Loucy (cell line): ENCODE data around the gene TLK2.

Source experiments
- EZH2phosphoT487 ChIP-seq: fragments of 200-600 bp; IDR thresholded peaks from 2 replicates; pipeline ENCODE4 v1.6.1; 2018; ENCODE audit warnings: antibody characterized with exemption, mild to moderate bottlenecking, moderate library complexity, borderline replicate concordance
- TF ChIP-seq, protein P1 (sequence below): fragments of 200-600 bp; sonication (generic); conservative IDR thresholded peaks from 2 replicates; pipeline ENCODE4 v1.5.1; 2014; ENCODE audit warnings: mild to moderate bottlenecking, antibody characterized with exemption, low read length

DNA sequence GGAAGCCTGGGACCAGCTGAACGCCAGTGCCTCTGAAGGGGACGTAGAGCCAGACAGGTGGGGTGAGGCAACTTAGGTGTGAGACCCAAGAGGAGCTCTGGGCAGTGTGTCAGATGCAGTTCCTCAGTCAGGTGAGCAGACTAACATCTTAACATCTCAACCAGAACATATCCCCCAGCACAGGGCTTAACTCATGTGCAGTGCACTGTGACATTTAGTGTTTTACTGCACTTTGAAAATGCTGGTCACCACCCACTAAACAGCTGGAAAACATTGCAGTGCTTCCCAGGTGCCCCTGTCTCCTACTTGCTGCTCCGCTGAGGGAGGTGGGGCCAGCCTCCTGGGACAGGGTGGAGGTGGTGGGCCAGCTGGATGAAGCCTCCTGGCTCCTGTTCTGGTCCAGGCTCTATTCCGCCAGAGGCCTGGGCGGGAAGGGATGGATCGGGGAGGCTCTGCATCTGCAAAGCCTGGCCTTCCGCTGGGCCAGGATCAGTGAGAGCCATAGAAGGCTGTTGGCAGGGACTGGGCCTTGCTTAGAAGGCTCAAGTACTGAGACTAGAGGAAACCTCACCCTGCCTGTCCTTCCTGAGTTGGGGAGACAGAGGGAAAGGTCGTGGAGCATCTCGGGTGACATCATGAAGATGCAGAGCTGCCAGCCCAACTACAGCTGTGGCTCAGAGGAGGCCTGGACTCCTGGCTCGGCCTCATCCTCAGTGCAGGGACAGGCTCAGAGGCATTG lies 141.0 kb downstream of the TLK2 start:
- TF ChIP-seq, protein P1, sequence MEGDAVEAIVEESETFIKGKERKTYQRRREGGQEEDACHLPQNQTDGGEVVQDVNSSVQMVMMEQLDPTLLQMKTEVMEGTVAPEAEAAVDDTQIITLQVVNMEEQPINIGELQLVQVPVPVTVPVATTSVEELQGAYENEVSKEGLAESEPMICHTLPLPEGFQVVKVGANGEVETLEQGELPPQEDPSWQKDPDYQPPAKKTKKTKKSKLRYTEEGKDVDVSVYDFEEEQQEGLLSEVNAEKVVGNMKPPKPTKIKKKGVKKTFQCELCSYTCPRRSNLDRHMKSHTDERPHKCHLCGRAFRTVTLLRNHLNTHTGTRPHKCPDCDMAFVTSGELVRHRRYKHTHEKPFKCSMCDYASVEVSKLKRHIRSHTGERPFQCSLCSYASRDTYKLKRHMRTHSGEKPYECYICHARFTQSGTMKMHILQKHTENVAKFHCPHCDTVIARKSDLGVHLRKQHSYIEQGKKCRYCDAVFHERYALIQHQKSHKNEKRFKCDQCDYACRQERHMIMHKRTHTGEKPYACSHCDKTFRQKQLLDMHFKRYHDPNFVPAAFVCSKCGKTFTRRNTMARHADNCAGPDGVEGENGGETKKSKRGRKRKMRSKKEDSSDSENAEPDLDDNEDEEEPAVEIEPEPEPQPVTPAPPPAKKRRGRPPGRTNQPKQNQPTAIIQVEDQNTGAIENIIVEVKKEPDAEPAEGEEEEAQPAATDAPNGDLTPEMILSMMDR: no peak
- no peak for TF ChIP-seq EZH2phosphoT487
